ENCODE measurements around the gene MAPK7. TPM values are rescaled to one million over a fixed set of nuclear protein-coding genes. Genes with fewer than 3 reads are reported as not detected.

MAPK7 gene
- total and polyA plus RNA-seq, 2 of the 8 experiments (the other 6 are each of a cell fraction or from before 2014, with no cell fraction given), result 15.2 to 28.1 TPM

DNA sequence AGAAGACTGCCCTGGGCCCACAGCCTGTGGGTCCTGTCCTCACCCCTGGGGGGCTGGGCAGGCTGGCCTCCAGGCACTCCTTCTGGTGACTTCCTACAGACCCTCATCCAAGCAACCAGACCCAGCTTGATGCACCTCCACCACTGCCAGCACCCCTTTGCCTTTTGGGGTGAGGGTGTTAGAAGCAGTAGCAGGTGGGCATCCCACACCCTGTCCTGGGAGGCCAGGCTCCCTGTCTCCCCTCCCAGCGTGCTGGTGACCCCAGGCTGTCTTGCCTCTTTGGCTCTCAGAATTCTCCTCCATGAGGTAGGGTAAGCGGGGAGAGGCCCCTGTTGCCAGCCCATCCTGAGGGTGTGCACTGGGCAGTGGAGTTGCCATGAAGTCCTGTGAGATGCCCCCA is 49.2 kb upstream of the MAPK7 start:
- no peak overlapping the region for H3K27ac ChIP-seq (ENCODE audit: low read depth, low read length)
- no peak overlapping the region for H2BK15ac ChIP-seq (ENCODE audit: low read length)
- WGBS, 2 experiments (ENCODE audit: extremely low coverage in 1 of 2, insufficient coverage in 1 of 2, insufficient read length in 1 of 2, insufficient replicate concordance in 2 of 2, low coverage in 1 of 2, low lambda C conversion rate in 2 of 2, missing lambda C conversion rate in 1 of 2), result 100% methylated on average over 2 of the region's 2 CpGs; no CpG with 5 or more reads in 1 of the 2 experiments
- H3K79me2 ChIP-seq (ENCODE audit: control insufficient read depth in 1 of 2, insufficient read depth in 2 of 2, low read length in 2 of 2), result no peaks in the 10 kb centered on the region
- CTCF ChIA-PET (ENCODE audit: partially characterized antibody), result interaction anchor here (0.6 to 3.7 kb wide), 7 partner anchors 8 to 464 kb away, joined by 3 to 17 read pairs (median 4); no protein-coding TSS in a partner anchor
- no peak overlapping the region for H2BK120ac ChIP-seq (replicated peaks; ENCODE audit: low read depth, low read length)
- POLR2A ChIA-PET (ENCODE audit: partially characterized antibody), result interaction anchor here (0.8 to 1.6 kb wide), 3 partner anchors 8 to 10 kb away, joined by 3 to 4 read pairs (median 3); no protein-coding TSS in a partner anchor
- no peak overlapping the region for H2BK5ac ChIP-seq (ENCODE audit: low read depth, low read length)
- H3K79me1 ChIP-seq (ENCODE audit: low read depth, low read length), result no peaks in the 10 kb centered on the region
- no peak overlapping the region for H4K8ac ChIP-seq (ENCODE audit: extremely low read depth, insufficient read depth, low read length)
- no peak overlapping the region for H3K4me3 ChIP-seq (ENCODE audit: extremely low read depth in 1 of 4, insufficient read depth in 2 of 4, low read depth in 3 of 4, low read length in 4 of 4)
- H3K18ac ChIP-seq (ENCODE audit: extremely low read depth, low read length), result no peak overlapping the region
- H3K4ac ChIP-seq (replicated peaks; ENCODE audit: insufficient read length, low read depth, low read length), result no peak overlapping the region
- no peak overlapping the region for H2AK5ac ChIP-seq (ENCODE audit: low read depth, low read length)
- H2AFZ ChIP-seq (ENCODE audit: low read length), result no peak overlapping the region
- no peaks in the 10 kb centered on the region for H4K20me1 ChIP-seq (replicated peaks in 1 of 2; ENCODE audit: control insufficient read depth in 1 of 2, insufficient read depth in 2 of 2, low read length in 2 of 2)
- no peak overlapping the region for H2BK12ac ChIP-seq (ENCODE audit: low read depth, low read length)
- peaks cover 0 to 3% (median 0%) of the 10 kb centered on the region in 4 experiments; a peak in 1 of 7 replicates for H3K4me1 ChIP-seq (replicated peaks in 1 of 4; ENCODE audit: control insufficient read depth in 3 of 4, insufficient read depth in 4 of 4, low read length in 3 of 4)
- FAIRE-seq (no peak), DNase-seq (ENCODE audit: low read depth in 1 of 2, low spot score in 2 of 2) (no peak)
- no peak overlapping the region for H3K23ac ChIP-seq (ENCODE audit: insufficient read length)
- H2BK20ac ChIP-seq (ENCODE audit: low read length), result no peak overlapping the region
- H3K23me2 ChIP-seq (ENCODE audit: low read depth, low read length), result no peaks in the 10 kb centered on the region
- no peak overlapping the region for H4K5ac ChIP-seq (ENCODE audit: insufficient read length, low read depth, low read length)
- H3K9ac ChIP-seq (replicated peaks in 1 of 4; ENCODE audit: extremely low read depth in 1 of 4, low read depth in 3 of 4, low read length in 3 of 4), result no peak overlapping the region
- H3K36me3 ChIP-seq (ENCODE audit: control insufficient read depth in 2 of 4, insufficient read depth in 4 of 4, low read length in 3 of 4), result peaks cover 0 to 4% (median 0%) of the 10 kb centered on the region in 4 experiments; a peak in 2 of 8 replicates
- H3K4me2 ChIP-seq (ENCODE audit: insufficient read depth in 1 of 2, low read depth in 2 of 2, low read length in 2 of 2), result no peak overlapping the region
- H4K91ac ChIP-seq (replicated peaks; ENCODE audit: insufficient read length, low read length), result no peak overlapping the region
- H3K27me3 ChIP-seq (replicated peaks in 1 of 4; ENCODE audit: control insufficient read depth in 3 of 4, extremely low read depth in 1 of 4, insufficient read depth in 3 of 4, low read length in 3 of 4), result no peaks in the 10 kb centered on the region
- peaks cover 0 to 6% of the 10 kb centered on the region in 2 experiments; a peak in 1 of 4 replicates for H3K9me3 ChIP-seq (ENCODE audit: insufficient read depth in 2 of 2, low read depth in 1 of 2, low read length in 1 of 2)
- H3K56ac ChIP-seq (replicated peaks; ENCODE audit: insufficient read length, low read depth, low read length), result no peak overlapping the region
- H3K14ac ChIP-seq (ENCODE audit: insufficient read length), result no peak overlapping the region
- no peak for TF ChIP-seq BCL11A (IDR thresholded peaks at IDR 0.05; ENCODE audit: low read depth in 2 of 2, low read length in 2 of 2)
- TF ChIP-seq POU5F1 (IDR thresholded peaks at IDR 0.05; ENCODE audit: low read depth, low read length), result no peak
- TF ChIP-seq KDM5A (IDR thresholded peaks at IDR 0.05; ENCODE audit: low read length), result no peak
- no peak for TF ChIP-seq CHD2 (IDR thresholded peaks at IDR 0.05; ENCODE audit: low read length)
- no peak for TF ChIP-seq SIN3A (conservative IDR thresholded peaks at IDR 0.05 in 1 of 2, IDR thresholded peaks at IDR 0.05 in 1 of 2; ENCODE audit: low read depth in 1 of 2, low read length in 2 of 2)
- TF ChIP-seq, protein P1, sequence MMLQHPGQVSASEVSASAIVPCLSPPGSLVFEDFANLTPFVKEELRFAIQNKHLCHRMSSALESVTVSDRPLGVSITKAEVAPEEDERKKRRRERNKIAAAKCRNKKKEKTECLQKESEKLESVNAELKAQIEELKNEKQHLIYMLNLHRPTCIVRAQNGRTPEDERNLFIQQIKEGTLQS (IDR thresholded peaks at IDR 0.05; ENCODE audit: insufficient read depth, low read depth, low read length), result no peak
- no peak for TF ChIP-seq SIX5 (IDR thresholded peaks at IDR 0.05; ENCODE audit: low read depth, low read length)
- TF ChIP-seq EGR1 (IDR thresholded peaks at IDR 0.05; ENCODE audit: borderline replicate concordance, low read depth, low read length), result no peak
- no peak for TF ChIP-seq KDM4A (IDR thresholded peaks at IDR 0.05; ENCODE audit: low read depth, low read length, severe bottlenecking)

Data from H1 (cell line).